GM21786 (cell line): Measurements from ENCODE around the gene IL23R.
A peak's percentile ranks its signal among the peaks of the same experiment; 100 is the strongest.

Source experiments
- ATAC-seq: cut with Tn5 transposase; IDR thresholded peaks from one replicate; pipeline ENCODE4 v1.9.1; 2021; ENCODE audit not compliant: unreplicated experiment

The IL23R gene

DNA sequence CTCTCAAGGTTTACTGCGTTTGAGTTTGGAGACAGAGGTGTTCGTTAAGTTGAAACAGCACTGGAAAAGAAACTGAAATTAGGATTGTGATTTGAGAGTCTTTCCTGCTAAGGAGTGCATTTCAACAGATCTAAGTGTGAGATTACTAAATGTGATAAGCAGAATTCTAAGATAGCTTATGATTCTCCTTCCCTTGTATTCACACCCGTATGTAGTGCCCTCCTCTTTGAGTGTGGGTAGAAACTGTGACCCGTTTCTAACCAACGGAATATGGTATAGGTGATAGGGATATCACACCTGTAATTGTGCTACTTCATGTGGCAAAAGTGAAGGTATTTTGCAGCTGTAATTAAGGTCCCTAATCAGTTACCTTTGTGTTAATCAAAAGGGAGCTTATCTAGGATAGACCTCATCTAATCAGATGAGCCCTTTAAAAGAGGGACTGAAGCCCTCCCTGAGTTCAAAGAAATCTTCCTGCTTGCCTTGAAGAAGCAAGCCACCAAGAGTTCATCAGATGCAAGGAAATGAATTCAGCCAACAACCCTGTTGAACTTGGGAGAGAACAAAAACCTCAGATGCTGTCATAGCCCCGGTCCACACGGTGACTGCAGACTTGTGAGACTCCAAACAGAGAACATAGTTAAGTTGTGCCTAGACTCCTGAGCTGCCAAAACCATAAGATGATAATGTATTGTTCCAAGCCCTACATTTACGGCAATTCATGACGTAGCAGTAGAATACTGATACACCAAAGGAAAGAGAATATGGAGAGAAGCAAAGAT lies 128.8 kb downstream of the IL23R start:
- ATAC-seq: no peak

DNA sequence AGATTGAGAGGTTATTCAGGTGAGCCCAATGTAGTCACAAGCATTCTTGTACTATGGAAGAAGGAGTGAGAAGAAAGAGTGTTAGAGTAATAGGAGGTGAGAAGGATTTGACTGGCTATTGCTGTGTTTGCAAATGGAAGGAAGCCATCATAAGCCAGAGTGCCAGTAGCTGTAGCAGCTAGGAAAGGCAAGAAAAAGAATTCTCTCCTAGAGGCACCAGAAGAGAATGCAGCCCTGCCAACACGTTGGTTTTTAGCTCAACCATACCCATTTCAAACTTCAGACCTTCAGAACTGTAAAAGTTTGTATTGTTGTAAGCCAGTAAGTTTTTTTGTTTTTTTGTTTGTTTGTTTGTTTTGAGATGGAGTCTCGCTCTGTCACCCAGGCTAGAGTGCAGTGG lies 132.5 kb downstream of the IL23R start:
- no peak for ATAC-seq

DNA sequence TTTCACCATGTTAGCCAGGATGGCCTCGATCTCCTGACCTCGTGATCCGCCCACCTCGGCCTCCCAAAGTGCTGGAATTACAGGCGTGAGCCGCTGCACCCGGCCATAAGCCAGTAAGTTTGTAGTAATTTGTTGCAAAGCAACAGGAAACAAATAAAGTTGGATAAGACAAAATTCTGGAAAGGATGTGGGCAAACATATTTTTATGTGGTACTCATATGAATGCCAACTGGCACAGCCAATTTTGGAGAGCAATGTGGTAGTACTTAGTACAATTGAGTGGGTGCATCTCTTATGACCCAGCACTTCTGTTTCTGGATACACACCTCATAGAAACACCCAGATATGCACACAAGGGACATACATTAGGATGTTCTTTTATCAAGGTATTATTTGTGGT lies 133.0 kb downstream of the IL23R start:
- no peak for ATAC-seq

DNA sequence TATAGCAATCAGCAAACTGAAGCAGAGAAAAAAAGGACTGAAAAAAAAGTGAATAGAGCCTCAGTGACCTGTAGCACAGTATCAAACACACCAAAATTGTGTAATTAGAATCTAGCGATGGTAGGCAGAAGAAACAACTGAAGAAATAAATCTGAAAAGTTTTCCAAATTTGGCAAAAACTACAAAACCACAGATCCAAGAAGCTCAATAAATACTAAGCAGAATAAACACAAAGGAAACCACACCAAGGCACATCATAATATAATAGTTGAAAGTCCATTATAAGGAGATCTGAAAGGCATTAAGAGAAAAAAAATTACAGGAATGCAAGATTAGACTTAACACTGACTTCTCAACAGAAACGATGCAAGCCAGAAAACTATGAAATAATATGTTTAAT lies 134.3 kb downstream of the IL23R start:
- ATAC-seq: no peak

DNA sequence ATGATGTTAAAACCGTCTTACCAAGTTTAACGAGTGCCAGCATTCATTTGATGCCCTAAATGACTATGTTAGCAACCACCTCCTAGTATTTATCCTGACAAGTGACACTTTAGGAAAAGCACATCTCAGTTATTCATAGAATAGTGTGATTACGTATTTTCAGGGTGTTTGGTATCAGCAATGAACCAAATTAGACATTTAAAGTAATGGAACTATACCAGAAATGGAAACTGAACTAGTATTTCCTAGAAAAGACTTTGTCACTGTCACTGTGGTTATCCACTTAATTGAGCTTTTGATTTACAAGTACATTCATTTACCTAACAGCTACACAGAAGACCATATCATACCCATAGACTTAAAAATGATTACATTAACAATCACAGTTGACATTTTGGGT lies 137.8 kb downstream of the IL23R start:
- ATAC-seq: no peak

DNA sequence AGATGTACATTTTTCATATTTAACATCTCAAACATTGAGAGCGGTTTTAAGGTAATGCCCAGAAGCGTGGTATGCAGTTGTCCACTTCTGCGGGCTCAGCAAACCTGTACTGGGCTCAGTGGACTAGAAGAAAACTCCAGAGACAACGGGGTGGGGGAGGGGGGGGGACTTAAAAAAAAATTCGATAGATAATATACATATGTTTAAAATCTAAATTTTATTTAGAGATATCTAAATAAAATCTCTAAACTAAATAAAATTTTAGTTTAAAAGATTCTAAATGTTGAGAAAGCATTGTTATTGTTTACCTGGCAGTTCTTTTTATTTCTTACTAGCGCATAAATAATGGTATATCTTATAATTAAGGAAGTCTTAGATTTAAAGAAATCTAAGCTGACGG lies 140.3 kb downstream of the IL23R start:
- no peak for ATAC-seq

DNA sequence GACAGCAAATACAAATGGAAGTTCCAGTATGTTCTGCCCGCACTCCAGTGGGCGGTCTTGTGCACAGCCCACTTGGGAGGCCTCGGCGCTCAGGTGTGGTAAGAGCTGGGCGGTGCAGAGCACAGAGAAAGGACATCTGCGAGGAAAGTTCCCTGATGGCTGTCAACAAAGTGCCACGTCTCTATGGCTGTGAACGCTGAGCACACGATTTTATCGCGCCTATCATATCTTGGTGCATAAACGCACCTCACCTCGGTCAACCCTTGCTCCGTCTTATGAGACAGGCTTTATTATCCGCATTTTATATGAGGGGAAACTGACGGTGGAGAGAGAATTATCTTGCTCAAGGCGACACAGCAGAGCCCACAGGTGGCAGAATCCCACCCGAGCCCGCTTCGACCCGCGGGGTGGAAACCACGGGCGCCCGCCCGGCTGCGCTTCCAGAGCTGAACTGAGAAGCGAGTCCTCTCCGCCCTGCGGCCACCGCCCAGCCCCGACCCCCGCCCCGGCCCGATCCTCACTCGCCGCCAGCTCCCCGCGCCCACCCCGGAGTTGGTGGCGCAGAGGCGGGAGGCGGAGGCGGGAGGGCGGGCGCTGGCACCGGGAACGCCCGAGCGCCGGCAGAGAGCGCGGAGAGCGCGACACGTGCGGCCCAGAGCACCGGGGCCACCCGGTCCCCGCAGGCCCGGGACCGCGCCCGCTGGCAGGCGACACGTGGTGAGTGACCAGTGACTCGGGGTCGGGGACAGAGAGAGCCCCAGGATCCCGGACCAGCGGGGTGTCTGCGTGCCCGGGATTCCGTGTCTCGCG lies 141.2 kb downstream of the IL23R start, which contains the start of gene IL12RB2:
Gene IL12RB2 (plus strand): TSS at position 623 of the 810 bp plus-strand sequence. CDS start 12,496 bp downstream, outside the sequence.
- peak; percentile 54 for ATAC-seq

DNA sequence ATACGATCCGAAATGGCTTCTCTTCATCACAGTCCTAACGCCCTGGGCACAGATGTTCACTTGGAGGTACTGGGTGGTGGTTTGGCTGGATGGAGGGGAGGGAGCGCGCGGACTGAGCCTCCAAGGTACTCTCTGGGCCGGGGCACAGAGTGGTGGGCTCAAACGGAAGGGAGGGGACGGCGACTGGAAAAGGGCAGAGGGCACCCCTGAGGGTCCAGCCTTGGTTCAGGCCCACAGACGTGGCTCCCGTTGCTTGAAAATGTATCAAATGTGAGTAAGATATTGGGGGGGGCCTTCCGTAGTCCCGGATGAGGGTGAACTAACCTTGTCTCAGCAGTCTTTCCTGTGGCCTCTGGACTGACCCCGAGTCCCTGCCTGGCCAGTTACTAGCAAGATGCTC lies 141.9 kb downstream of the IL23R start:
- ATAC-seq: peak; percentile 20
